ENCODE measurements around the gene DTL.

DNA sequence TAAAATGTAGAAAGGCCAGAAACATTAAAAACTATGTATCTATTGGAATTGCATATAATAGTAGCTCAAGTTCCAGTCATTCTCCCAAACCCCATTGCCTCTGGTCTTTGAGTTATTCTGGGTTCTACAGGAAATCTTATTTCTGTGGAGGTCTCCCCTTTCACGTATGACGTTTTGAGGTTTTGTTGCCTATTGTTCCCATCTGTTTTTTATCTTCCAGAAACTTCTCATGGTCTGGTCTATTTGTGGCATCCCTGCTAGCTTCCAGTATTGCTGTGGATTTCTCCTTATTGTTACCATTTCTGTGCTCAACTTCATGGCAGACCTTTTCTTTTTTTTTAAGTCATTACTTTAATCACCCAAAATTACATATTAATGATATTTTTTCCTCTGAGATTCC, 43.3 kb downstream of the DTL start:
- TF ChIP-seq, protein P1, sequence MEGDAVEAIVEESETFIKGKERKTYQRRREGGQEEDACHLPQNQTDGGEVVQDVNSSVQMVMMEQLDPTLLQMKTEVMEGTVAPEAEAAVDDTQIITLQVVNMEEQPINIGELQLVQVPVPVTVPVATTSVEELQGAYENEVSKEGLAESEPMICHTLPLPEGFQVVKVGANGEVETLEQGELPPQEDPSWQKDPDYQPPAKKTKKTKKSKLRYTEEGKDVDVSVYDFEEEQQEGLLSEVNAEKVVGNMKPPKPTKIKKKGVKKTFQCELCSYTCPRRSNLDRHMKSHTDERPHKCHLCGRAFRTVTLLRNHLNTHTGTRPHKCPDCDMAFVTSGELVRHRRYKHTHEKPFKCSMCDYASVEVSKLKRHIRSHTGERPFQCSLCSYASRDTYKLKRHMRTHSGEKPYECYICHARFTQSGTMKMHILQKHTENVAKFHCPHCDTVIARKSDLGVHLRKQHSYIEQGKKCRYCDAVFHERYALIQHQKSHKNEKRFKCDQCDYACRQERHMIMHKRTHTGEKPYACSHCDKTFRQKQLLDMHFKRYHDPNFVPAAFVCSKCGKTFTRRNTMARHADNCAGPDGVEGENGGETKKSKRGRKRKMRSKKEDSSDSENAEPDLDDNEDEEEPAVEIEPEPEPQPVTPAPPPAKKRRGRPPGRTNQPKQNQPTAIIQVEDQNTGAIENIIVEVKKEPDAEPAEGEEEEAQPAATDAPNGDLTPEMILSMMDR (IDR thresholded peaks at IDR 0.05; ENCODE audit: insufficient read depth, low read length, poor library complexity, severe bottlenecking): no peak
- TF ChIP-seq EZH2phosphoT487 (conservative IDR thresholded peaks at IDR 0.05; ENCODE audit: low read length): no peak

Measured in SU-DHL-6 (cell line).